Dedifferentiated amniotic fluid mesenchymal stem cell (primary cell): Measurements from ENCODE around the gene TRIM14.
A peak's percentile ranks its signal among the peaks of the same experiment; 100 is the strongest.
"Not testable (repeated sequence)": the region's sequence is repeated elsewhere in the genome, so short reads cannot be mapped to it uniquely, and the experiment has no call there.

Experiments
- DNase-seq: peaks from one replicate; pipeline ENCODE4 v3.0.0-alpha.2; 2016; ENCODE audit errors: extremely low spot score

The TRIM14 gene

GRCh38 chr9:98083566-98084183, 35.3 kb downstream of the TRIM14 start:
- no peak for DNase-seq

GRCh38 chr9:98083061-98083501, 35.9 kb downstream of the TRIM14 start:
- no peak for DNase-seq

- no peak for DNase-seq
Observed at GRCh38 chr9:98081477-98082219, 37.4 kb downstream of the TRIM14 start.

- DNase-seq = no peak
Observed at GRCh38 chr9:98080780-98081179, 38.2 kb downstream of the TRIM14 start.

GRCh38 chr9:98080326-98080725, 38.7 kb downstream of the TRIM14 start:
- peak; percentile 64 for DNase-seq

- no peak for DNase-seq
Observed at GRCh38 chr9:98078895-98079294, 40.1 kb downstream of the TRIM14 start.

- DNase-seq = not testable (repeated sequence)
Observed at GRCh38 chr9:98076514-98076890, 42.5 kb downstream of the TRIM14 start.

- peak; percentile 73 for DNase-seq
Observed at GRCh38 chr9:98075332-98075805, 43.7 kb downstream of the TRIM14 start.

GRCh38 chr9:98074115-98074990, 44.7 kb downstream of the TRIM14 start:
- peak; percentile 61 for DNase-seq

GRCh38 chr9:98071737-98072136, 47.3 kb downstream of the TRIM14 start:
- DNase-seq = no peak

- no peak for DNase-seq
Observed at GRCh38 chr9:98070704-98071103, 48.3 kb downstream of the TRIM14 start.

GRCh38 chr9:98069551-98069950, 49.5 kb downstream of the TRIM14 start:
- no peak for DNase-seq

GRCh38 chr9:98067184-98067583, 51.8 kb downstream of the TRIM14 start:
- no peak for DNase-seq

GRCh38 chr9:98066235-98066634, 52.8 kb downstream of the TRIM14 start:
- no peak for DNase-seq

- DNase-seq = no peak
Observed at GRCh38 chr9:98064623-98065392, 54.2 kb downstream of the TRIM14 start.

- DNase-seq = no peak
Observed at GRCh38 chr9:98062161-98062560, 56.9 kb downstream of the TRIM14 start.

- peak; percentile 17 for DNase-seq
Observed at GRCh38 chr9:98057138-98057799, 61.8 kb downstream of the TRIM14 start.

- DNase-seq = peak; percentile 86
Observed at GRCh38 chr9:98056269-98057137, 62.5 kb downstream of the TRIM14 start, which contains the start of gene NANS. NANS (plus strand) TSS chr9:98056732; CDS start chr9:98056809, 77 bp downstream.

- no peak for DNase-seq
Observed at GRCh38 chr9:98054376-98054951, 64.6 kb downstream of the TRIM14 start.

GRCh38 chr9:98050351-98050750, 68.7 kb downstream of the TRIM14 start:
- no peak for DNase-seq
